GM18519 (cell line): Measurements from ENCODE around the gene EIF1.
"Not testable (repeated sequence)": the region's sequence is repeated elsewhere in the genome, so short reads cannot be mapped to it uniquely, and the experiment has no call there.

ENCODE experiments used
- ATAC-seq: cut with Tn5 transposase; IDR thresholded peaks from one replicate; pipeline ENCODE4 v1.9.1; 2021; ENCODE audit warnings: mild to moderate bottlenecking, moderate library complexity; ENCODE audit not compliant: unreplicated experiment, low FRiP score

The EIF1 gene

DNA sequence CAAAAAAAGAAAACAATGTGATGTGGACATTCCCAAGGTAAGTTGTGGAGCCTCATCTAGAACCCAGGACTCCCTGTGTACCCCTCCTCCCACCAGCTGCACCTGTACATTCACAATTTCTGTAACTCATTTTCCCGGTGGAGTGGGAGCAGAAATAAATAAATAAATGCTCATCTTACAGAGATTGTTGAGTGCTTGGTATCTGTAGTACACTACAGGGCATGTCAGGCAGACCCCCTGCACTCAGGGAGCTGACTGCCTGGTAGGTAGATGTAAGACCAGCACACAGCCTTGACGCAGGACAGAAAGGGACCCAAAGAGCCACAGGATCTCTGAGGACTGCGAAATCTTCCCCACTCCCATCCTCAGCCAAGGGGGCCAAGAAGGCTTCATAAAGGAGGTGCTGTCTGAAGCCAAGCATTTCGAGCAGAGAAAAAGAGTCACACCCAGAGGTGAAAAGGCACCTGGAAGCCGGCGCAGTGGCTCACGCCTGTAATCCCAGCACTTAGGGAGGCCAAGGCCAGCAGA, 6.5 kb downstream of the EIF1 start:
- ATAC-seq, result no peak

DNA sequence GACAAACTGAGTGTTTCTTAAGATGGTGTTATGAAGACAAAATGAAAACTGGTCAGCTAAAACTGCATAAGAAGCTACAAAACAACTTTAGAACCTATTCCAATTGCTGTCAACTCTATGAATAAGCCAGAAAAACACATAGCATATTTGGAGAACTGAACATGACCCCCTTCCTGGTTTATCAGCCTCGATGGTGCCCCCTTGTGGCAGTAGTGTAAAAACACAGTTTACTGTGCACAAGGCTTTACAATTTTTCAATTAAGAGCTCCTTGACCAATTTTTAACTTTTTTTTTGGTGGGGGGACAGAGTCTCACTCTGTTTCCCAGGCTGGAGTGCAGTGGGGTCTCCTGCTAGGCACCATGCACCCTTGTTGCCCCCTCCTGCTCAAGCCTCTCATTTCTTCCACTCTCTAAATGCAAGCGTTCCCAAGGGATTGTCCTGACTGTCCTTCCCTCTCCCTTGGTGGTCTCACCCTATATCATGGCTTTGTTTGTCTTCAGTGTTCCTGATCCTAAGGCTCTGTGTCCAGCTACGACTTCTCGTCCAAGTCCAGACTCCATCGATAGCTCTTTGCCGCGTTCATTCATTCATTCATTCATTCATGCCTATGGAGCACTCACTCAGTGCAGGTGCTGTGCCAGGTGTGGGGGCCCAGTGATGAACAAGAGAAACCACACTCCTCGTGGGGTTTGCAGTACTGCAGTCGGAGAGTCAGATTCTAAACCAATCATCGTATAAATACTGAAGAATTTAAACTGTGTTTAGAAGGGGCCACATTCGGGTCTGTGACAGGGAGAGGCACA, 7.5 kb downstream of the EIF1 start:
- no peak for ATAC-seq

DNA sequence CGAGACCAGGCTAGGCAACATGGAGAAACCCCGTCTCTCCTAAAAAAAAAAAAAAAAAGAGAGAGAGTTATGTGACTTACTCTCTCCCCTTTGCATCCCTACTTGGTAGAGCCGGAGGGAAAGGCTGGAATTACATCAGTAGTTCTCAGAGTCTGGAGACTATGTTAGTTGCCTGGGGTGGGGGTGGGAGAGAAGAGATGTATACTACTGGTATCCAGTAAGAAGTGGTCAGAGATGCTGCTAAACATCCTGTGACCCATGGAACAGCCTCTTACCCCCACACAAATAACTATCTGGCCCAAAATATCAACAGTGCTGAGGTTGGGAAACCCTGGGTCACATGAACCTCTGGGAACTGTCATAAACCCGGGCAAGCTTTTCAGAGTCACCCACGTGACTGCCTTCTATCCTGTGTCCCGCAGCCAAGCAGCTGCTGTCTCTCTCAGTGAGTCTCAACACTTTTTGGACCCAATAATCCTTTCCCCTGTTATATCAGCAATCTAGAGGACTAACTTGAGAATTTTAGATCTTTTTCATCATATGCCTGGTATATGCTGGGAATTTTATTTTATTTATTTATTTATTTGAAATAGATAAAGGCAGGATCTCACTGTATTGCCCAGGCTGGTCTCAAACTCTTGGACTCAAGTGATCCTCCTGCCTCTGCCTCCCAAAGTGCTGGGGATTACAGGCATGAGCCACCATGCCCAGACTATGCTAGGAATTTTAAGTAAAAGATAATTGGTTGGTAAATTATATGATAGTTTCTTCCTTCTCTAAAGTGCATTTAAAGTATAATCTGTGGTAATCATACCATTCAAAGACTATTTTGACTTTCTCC, 8.7 kb downstream of the EIF1 start:
- no peak for ATAC-seq

DNA sequence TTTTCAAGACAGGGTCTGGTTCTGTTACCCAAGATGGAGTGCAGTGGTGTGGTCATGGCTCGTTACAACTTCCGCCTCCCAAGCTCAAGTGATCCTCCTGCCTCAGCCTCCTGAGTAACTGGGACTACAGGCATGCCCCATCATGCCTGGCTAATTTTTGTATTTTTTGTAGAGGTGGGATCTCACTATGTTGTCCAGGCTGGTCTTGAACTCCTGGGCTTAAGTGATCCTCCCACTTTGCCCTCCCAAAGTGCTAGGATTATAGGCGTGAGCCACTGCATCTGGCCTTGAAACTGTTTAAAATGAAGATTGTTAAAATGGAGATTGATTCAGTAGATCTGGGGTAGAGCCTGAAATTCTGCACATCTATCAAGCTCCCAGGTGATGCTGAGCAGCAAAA, 12.2 kb downstream of the EIF1 start:
- ATAC-seq, result not testable (repeated sequence)

DNA sequence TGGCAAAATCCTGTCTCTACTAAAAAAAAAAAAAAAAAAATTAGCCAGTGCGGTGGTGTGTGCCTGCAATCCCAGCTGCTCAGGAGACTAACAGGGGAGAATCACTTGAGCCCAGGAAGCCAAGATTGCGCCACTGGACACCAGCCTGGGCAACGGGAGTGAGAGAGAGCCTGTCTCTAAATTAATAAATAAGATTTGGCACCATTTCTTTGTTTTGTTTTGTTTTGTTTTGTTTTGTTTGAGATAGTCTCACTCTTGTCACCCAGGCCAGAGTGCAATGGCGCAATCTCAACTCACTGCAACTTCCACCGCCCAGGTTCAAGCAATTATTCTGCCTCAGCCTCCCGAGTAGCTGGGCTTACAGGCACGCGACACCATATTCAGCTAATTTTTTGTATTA, 14.0 kb downstream of the EIF1 start:
- no peak for ATAC-seq

DNA sequence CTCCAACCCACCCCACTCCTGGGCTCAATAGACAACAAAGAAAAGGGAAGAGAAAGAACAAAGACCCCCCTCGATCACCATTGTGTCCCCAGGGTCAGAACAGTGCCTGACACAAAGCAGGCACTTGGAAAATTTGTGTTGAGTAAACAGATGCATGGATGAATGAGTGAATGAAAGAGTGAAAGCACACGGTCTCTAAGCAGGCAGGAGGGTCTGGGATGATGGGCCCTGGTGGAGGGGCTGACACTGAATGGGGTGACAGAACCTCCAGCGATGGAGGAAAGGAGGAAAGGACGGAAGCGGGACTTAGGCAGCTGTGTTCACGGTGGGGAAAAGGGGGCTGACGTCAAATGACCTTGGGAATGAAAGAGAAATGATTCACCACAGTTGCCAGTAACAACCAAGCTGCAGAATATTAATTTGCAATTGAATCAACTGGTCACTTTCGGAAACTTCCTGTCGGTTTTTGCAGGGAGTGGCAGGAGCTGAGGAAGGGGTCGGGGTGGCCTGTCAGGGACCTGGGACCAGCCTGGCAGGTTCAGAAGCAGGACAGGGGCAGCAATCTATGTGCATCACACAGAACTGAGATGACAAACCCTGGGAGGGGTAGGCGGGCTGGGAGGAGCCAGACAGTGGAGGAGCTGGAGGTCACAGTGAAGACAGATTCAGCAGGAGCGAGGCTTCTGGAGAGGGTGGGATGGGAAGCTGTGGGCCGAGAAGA, 16.7 kb downstream of the EIF1 start:
- ATAC-seq, result no peak

DNA sequence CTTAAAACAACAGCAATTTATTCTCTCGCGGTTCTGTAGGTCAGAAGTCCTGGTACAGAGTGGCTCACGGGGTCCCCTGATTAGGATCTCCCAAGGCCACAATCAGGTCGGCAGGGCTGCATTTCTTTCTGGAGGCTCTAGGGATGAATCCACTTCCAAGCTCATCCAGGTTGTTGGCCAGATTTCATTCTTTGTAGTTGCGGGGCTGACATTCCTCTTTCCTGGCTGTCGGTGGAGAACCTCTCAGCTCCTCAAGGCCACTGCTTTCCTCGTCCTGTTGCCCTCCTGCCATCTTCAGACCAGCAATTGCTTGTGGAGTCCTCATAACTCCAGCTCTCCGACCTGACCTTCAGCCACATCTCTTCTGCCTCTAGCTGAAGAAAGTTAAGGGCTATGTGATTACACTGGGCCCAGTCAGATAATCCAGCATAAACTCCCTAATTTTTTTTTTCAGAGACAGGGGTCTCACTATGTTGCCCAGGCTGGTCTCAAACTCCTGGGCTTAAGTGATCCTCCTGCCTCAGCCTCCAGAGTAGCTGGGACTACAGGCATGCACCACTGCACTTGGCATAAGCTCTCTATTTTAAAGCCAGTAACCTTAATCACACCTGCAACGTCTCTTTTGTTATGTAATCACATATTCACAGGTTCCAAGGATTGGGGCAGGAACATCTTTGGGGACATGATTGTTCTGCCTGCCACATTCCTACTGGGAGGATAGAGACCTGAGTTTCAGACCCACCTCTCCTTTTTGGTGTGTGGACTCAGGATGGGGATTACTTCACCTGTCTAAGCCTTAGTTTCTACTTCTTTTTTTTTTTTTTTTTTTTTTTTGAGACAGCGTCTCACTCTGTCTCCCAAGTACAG, 19.4 kb downstream of the EIF1 start:
- no peak for ATAC-seq

DNA sequence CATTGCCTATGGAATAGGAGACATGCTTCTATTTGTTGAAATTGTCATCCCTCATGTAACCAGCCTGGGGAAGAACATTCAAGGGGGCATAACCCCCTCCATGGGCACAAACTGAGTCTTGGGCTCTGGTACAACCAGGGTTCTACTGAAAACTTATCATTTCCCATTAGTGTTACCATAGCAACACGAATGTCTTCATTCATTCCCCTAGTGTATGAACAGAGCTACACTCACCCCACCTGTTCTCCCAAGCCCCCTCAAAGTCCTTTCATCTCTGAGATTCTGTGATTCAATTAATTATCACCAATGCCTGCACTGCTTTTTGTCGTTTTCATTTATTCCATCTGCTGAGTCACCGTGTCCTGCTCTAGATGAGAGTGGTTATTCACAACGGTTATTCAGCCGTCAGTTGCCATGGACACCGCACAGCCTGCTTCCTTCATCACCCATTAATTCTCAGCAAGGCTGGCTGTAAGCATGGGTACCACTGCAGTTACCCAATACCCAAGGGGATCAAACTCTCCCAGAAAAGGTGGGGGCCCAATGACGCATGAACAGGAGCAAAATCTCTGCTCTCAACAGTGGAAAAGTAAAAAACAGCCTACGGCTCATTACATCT, 21.9 kb downstream of the EIF1 start:
- ATAC-seq, result no peak

DNA sequence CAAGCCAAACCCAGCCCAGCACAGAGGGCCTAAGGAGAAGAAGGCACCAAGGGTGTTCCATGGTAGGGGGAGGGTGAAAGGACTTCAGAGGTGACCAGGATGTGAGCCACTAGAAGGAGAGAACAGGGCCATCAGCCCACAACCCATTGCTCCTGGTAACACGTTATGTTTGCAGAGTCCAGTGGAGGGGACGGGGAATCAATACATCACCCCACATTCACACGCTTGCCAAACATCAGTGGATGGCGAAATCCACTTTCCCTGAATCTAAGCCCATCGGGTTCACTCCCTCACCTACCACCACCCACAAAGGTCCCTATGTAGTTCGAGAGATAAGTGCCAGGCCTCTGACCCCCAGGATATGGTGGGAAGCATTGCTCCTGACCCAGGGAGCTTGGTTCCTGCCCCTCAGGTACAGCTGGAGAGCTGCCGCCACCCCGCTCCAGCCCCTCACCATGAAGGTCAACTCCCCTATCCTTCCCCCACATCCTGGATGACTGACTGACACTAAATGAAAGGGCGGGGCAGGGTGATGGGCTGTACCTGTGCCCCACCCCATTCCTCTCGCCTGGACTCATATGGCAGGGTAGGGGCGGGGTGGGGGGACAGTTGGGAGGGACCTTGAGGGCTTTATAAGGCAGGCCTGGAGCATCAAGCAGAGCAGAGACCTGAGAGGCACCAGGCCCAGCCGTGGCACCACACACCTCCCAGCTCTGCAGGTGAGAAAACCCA, 23.1 kb downstream of the EIF1 start, which contains the start of gene GAST:
Gene GAST, plus strand, starts transcription at position 663 of the 732 bp plus-strand sequence. CDS start 3,106 bp downstream, outside the sequence.
- no peak for ATAC-seq

DNA sequence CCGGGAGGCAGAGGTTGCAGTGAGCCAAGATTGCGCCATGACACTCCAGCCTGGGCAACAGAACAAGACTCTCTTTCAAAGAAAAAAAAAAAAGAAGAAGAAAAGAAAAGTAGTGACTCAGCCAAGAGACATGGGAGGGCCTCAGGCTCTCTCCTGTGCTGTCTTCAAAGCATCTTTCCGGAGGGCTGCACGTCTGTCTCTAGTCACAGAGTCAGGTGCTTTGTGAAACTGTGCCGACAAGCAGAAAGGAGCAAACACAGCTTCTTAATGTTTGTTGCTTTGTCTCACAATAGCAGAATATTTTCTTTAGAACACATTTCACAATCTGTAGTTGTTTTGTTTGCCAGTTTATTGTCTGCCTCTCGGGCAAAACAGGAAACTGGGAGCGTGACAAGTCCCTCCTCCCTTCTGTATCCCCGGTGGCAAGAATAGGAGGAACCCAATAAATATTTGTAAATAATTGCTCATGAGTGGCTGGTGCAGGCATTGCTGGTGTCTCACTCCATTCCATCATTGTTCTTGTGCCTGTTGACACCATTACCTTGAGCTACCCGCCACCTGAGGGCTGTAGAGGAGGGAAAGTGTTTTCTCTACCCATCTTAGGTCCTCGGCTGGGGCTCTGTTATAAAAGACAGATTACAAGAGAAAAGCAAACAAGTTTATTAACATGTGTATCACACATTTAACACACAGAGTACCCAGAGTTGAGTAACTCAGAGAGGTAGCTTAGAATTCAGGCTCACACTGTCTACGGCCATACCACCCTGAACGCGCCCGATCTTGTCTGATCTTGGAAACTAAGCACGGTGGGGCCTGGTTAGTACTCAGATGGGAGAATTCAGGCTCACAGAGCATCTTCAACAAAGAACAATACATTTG, 29.0 kb downstream of the EIF1 start:
- no peak for ATAC-seq

DNA sequence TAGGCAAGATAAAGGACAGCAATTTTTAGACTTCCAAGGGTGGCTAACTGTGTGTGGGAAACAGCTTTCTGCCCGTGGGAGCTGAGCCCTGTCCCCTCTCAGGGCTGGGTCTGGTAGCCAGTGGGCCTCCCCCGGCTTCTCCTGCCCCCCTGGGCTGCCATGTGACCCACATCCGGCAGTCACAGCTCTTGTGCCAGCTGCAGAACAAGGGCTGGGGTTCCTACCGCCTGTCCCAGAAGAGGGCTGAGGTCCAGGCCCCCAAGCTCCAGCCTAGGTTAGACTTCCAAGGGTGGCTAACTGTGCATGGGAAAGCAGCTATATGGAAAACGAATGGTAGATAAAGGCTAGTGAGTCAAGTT, 29.6 kb downstream of the EIF1 start:
- ATAC-seq, result no peak

DNA sequence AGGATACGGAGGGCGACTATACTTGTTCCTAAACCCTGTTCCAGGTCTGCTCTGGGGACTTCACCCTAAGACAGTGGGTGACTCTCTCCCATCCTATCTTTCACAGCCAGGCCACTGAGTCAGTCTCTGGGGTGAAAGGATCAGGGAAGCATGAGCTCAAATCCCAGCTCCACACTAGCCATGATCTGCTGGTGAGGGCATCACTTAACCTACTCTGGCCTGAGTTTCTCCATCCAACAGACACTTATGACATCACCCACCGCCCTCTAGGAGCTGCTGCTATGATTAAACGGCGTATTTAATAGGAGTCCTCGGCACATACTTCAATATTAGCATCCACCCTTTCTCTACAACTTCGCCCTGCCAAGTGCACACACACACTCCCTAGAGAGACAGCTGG, 33.5 kb downstream of the EIF1 start:
- ATAC-seq, result no peak

DNA sequence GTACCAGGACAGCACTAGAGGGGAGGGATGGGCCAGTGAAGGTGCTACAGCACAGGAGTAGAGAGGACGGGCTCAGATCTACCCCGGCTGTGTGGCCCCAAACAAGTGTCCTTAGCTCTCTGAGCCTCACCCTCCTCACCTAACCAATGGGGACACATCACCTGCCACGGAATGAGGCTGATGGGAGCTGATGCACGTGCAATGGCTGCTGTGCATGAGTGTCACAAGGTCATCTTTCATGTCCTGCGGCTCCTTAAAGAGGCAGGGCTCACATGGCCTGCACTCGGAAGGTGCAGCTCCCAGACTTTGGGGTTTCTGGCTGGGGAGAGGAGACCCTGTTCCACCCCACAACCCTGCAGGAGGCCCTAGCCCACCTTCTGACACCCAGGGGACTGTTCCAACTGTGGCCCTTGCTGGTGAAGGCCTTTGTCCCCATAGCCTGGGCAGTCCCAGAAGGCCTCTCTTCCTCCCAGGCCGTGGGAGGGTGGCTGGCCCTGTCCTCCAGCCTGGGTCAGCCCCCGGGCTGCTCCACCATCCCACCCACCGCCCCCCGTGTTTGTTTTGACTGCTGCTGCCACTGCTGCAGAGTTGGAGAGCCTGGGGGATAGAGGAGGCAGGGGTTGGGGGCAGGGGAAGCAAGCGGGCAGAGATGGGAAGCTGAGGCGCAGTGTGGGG, 35.3 kb downstream of the EIF1 start:
- ATAC-seq, result no peak

DNA sequence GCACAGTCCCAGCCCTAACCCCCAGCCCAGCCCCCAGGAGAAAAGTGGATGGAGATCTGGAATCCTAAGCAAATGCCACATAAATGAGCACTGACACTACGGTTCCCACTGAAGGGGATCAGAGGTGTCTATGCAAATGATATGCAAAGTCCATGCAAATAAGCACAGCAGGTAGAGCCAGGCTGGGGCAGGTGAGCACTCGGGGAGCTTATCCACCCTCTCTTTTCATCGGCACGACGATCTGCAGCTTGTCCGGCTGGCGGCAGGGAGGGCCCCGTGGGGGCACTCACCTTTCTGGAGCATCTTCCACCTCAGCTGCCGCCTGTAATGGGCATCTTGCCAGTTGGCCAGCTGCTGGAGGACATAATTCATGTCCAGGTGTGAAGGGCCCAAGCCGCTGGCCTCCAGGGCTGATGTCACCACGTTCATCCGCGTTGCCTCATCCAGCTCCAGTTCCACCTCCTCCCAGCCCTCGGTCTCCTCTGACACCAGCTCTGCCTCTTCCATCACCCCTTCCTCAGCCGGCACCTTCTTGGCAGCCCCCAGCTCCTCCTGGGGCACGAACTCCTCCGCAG, 35.9 kb downstream of the EIF1 start:
- ATAC-seq, result no peak

DNA sequence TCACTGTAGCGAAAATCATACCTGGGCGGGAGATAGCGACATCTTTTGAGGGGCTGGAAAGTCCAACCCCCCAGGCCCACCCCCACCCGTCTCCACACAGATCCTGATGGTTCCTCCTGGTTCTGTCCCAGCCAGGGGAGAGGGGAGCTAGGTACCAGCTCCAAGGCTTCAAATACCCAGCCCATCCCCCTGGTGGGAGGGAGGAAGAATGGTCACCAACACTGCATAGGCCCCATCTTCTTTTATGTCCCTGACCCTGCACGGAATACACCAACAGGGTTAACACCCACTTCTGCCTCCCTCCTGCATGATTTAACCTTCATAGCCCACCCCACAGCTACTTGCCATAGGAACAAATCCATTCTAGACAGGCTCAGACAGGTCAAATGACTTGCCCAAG, 36.4 kb downstream of the EIF1 start:
- no peak for ATAC-seq

DNA sequence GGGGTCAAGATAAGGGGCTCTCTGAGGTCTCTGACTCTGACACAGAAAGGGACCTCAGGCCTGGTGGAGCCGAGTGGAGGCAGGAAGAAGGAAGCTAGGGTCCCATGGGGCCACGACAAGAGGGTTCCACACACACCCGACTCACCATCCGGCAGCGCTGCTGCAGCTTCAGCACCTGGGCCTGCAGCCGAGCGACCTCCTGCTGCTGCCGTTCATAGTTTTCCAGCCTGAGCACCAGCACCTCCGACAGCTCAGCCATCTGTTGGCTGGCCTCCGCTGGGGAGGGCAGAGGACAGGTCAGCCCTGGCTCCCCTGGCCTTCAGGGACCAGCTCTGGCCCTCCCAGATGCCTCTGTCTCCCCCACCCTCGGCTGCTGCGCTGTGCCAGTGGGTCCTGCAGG, 39.4 kb downstream of the EIF1 start:
- ATAC-seq, result no peak

DNA sequence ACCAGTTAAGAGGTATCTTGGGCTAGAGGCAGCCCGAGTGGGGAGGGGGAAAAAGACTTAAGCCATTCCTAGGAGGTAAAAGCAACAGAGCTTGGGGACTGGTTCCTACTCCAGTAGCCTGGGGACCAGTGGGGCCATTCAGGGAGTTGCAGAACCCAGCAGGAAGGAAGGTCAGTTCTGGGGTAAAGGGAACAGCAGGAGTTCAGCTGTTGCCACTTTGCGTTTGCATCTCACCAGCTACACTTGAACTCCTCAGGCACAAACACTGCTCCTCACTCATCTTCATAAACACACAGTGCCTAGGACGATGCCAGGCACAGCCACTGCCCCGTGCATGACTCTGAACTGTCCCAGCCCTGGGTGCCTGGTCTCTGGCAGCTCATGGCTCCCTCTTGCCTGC, 41.8 kb downstream of the EIF1 start:
- ATAC-seq, result no peak
